K562 (cell line): ENCODE data around the gene IRS2. TPM values are rescaled to one million over a fixed set of nuclear protein-coding genes. Genes with fewer than 3 reads are reported as not detected.

Experiments
- ATF2 ChIP-seq: sonication (generic); formaldehyde crosslinking; IDR thresholded peaks from 2 replicates; pipeline ENCODE4 v1.8.1; 2022; ENCODE audit warnings: missing genetic modification reagents
- BDP1 ChIP-seq: IDR thresholded peaks from 3 replicates; pipeline ENCODE4 v1.6.1; 2011; ENCODE audit not compliant: insufficient read length, insufficient read depth
- CEBPB ChIP-seq: fragments of 450-650 bp; IDR thresholded peaks from 2 replicates; pipeline ENCODE4 v1.6.1; 2016; ENCODE audit warnings: missing genetic modification characterization, missing compliant biosample characterization
- CSDE1 ChIP-seq, 2 experiments: fragments of 450-650 bp; IDR thresholded peaks; 2 replicates each; pipeline ENCODE4 v1.6.1; 2016; ENCODE audit warnings: mild to moderate bottlenecking in 1 of 2
- CXXC5 ChIP-seq: fragments of 250-450 bp; sonication (Bioruptor Pico); IDR thresholded peaks from 2 replicates; pipeline ENCODE4 v1.8.0; 2022; ENCODE audit warnings: inconsistent platforms, mild to moderate bottlenecking, moderate library complexity
- FOXK2 ChIP-seq, 2 experiments: fragments of 450-650 bp; IDR thresholded peaks in 1 of 2; conservative IDR thresholded peaks in 1 of 2; 2 replicates each; pipeline ENCODE4 v1.6.1; 2016; ENCODE audit warnings: low read depth in 2 of 2, mild to moderate bottlenecking in 1 of 2
- GATAD2B ChIP-seq: fragments of 450-650 bp; IDR thresholded peaks from 2 replicates; pipeline ENCODE4 v1.6.1; 2017; ENCODE audit warnings: mild to moderate bottlenecking, borderline replicate concordance
- HBP1 ChIP-seq: fragments of 450-650 bp; formaldehyde crosslinking; IDR thresholded peaks from 2 replicates; pipeline ENCODE4 v1.4.0; 2022; ENCODE audit warnings: missing genetic modification characterization
- L3MBTL2 ChIP-seq: fragments of 450-650 bp; IDR thresholded peaks from 2 replicates; pipeline ENCODE4 v1.6.1; 2016; ENCODE audit warnings: mild to moderate bottlenecking, moderate library complexity
- MAFK ChIP-seq: IDR thresholded peaks from 2 replicates; pipeline ENCODE4 v1.6.1; 2011; ENCODE audit warnings: low read length, improper control_type of control experiment
- MCM5 ChIP-seq: fragments of 450-650 bp; IDR thresholded peaks from 2 replicates; pipeline ENCODE4 v1.6.1; 2016; ENCODE audit warnings: low read depth
- MNT ChIP-seq, 2 experiments: fragments of 450-650 bp; conservative IDR thresholded peaks; 2 replicates each; pipeline ENCODE4 v1.6.1; 2017; ENCODE audit warnings: mild to moderate bottlenecking in 2 of 2, moderate library complexity in 2 of 2
- MXI1 ChIP-seq: IDR thresholded peaks from 2 replicates; pipeline ENCODE4 v1.6.1; 2011; ENCODE audit warnings: low read depth, mild to moderate bottlenecking, improper control_type of control experiment, low read length
- NFE2 ChIP-seq: IDR thresholded peaks from 2 replicates; pipeline ENCODE4 v1.6.1; 2014; ENCODE audit warnings: antibody characterized with exemption, low read depth
- NR2F6 ChIP-seq: fragments of 450-650 bp; formaldehyde crosslinking; IDR thresholded peaks from 2 replicates; pipeline ENCODE4 v1.4.0; 2020; ENCODE audit warnings: mild to moderate bottlenecking
- PKNOX1 ChIP-seq: fragments of 450-650 bp; IDR thresholded peaks from 2 replicates; pipeline ENCODE4 v1.6.1; 2016
- RCOR1 ChIP-seq, 2 experiments: IDR thresholded peaks; 2 replicates each; pipeline ENCODE4 v1.6.1; 2012; ENCODE audit warnings: low read depth in 2 of 2, low read length in 2 of 2, borderline replicate concordance in 1 of 2, improper control_type of control experiment in 1 of 2
- RNF2 ChIP-seq: sonication (generic); IDR thresholded peaks from 2 replicates; pipeline ENCODE4 v1.6.1; 2016
- RUNX1 ChIP-seq: sonication (generic); IDR thresholded peaks from 2 replicates; pipeline ENCODE4 v1.6.1; 2016; ENCODE audit warnings: antibody characterized with exemption, low read depth
- SMARCB1 ChIP-seq: IDR thresholded peaks from 2 replicates; pipeline ENCODE4 v1.6.1; 2011; ENCODE audit warnings: improper control_type of control experiment, low read depth; ENCODE audit not compliant: insufficient read length
- TAF9B ChIP-seq: fragments of 450-650 bp; IDR thresholded peaks from 2 replicates; pipeline ENCODE4 v1.6.1; 2018; ENCODE audit warnings: mild to moderate bottlenecking; ENCODE audit not compliant: partially characterized antibody
- TRIM24 ChIP-seq, 2 experiments: fragments of 450-650 bp; IDR thresholded peaks; 2 replicates each; pipeline ENCODE4 v1.6.1; 2016
- ZC3H11A ChIP-seq: IDR thresholded peaks from 2 replicates; pipeline ENCODE4 v1.6.1; 2012; ENCODE audit warnings: low read depth, low read length, improper control_type of control experiment
- ZEB2 ChIP-seq: fragments of 450-650 bp; IDR thresholded peaks from 2 replicates; pipeline ENCODE4 v1.6.1; 2016
- ZNF282 ChIP-seq: sonication (generic); formaldehyde crosslinking; IDR thresholded peaks from 2 replicates; pipeline ENCODE4 v1.8.1; 2023; ENCODE audit warnings: missing genetic modification reagents
- ZNF699 ChIP-seq: fragments of 250-450 bp; sonication (Bioruptor Pico); IDR thresholded peaks from 2 replicates; pipeline ENCODE4 v1.8.0; 2021; ENCODE audit warnings: mild to moderate bottlenecking, moderate library complexity; ENCODE audit not compliant: insufficient replicate concordance
- ZNF766 ChIP-seq: fragments of 200-800 bp; sonication (Bioruptor generic); conservative IDR thresholded peaks from 2 replicates; pipeline ENCODE4 v1.6.1; 2016; ENCODE audit warnings: missing genetic modification characterization, missing compliant biosample characterization
- ZNF77 ChIP-seq: fragments of 250-450 bp; sonication (Bioruptor Pico); IDR thresholded peaks from 2 replicates; pipeline ENCODE4 v1.5.0; 2020
- polyA plus RNA-seq, 8 experiments: library from polyadenylated mRNA; depleted of rRNA in 4 of 8; stranded (reverse) in 5 of 8; unstranded in 3 of 8; fragments of >200 nt; fragmentation: Nextera tagmentation in 2 of 8; fragmentation: Illumina TruSeq in 1 of 8; extraction: Ambion mirVana in 2 of 8; extraction: Trizol in 1 of 8; gene quantifications; 2 replicates each; pipeline versions ENCODE4 v1.2.1 to v1.2.3, GENCODE V29; 2011 to 2014; ENCODE audit warnings: inconsistent platforms in 1 of 8, missing spikeins in 1 of 8
- total RNA-seq, 7 experiments: library from RNA; depleted of rRNA in 6 of 7; stranded (reverse); fragments of >200 nt in 6 of 7; fragmentation: Illumina TruSeq in 2 of 7; extraction: Trizol in 2 of 7; gene quantifications; 2 replicates each; pipeline versions ENCODE4 v1.2.1 to v1.2.3, GENCODE V29; 2011 to 2021; ENCODE audit warnings: low replicate concordance in 1 of 7

Gene IRS2
- total and polyA plus RNA-seq, 9 of the 15 experiments (the other 6 are each of a cell fraction or from before 2014, with no cell fraction given): 0.36 to 4.6 (median 0.63) TPM

GRCh38 chr13:109715902-109716301 lies 70.5 kb downstream of the IRS2 start (continued):
- peak in 1 of 2 experiments; percentile 23; a peak in 1 of 4 replicates for TF ChIP-seq RCOR1 (IDR thresholded peaks at IDR 0.05; ENCODE audit: borderline replicate concordance in 1 of 2, low read depth in 2 of 2, low read length in 2 of 2)
- TF ChIP-seq SMARCB1: no peak
- TF ChIP-seq GATAD2B: no peak
- TF ChIP-seq CSDE1 (IDR thresholded peaks at IDR 0.05): no peak
- TF ChIP-seq PKNOX1: peak; percentile 57
- no peak for TF ChIP-seq CXXC5 (CRISPR knock-in tag)
- 0 out of 4 replicates have a peak, but pooled peaks have one; percentile 17 to 27 for TF ChIP-seq FOXK2 (conservative IDR thresholded peaks at IDR 0.05 in 1 of 2, IDR thresholded peaks at IDR 0.05 in 1 of 2; ENCODE audit: low read depth in 2 of 2)
- 0 out of 2 replicates have a peak, but pooled peaks have one; percentile 25 for TF ChIP-seq ZNF766 (CRISPR knock-in tag)
- no peak for TF ChIP-seq RUNX1
- no peak for TF ChIP-seq ZNF77
- peak; percentile 66 for TF ChIP-seq CEBPB (tag)
- peak in 1 of 2 experiments; percentile 31; a peak in 1 of 4 replicates for TF ChIP-seq TRIM24 (IDR thresholded peaks at IDR 0.05)
- TF ChIP-seq HBP1 (CRISPR knock-in tag): no peak
- TF ChIP-seq NFE2: peak; percentile 85
- TF ChIP-seq ZNF282 (CRISPR knock-in tag): no peak
- peak; percentile 37 to 56; a peak in 3 of 4 replicates for TF ChIP-seq MNT (conservative IDR thresholded peaks at IDR 0.05)
- no peak for TF ChIP-seq ZC3H11A
- no peak for TF ChIP-seq TAF9B
- no peak for TF ChIP-seq RNF2
- TF ChIP-seq BDP1: no peak
- TF ChIP-seq MXI1: no peak
- peak; percentile 51; the same call in 1 of the 2 replicates for TF ChIP-seq MAFK
- TF ChIP-seq NR2F6 (CRISPR knock-in tag): no peak
- no peak for TF ChIP-seq MCM5
- TF ChIP-seq ZEB2: no peak
- peak; percentile 93 for TF ChIP-seq L3MBTL2
- TF ChIP-seq ZNF699: no peak
- TF ChIP-seq ATF2 (CRISPR knock-in tag): no peak
